GM06990 (cell line): ENCODE measurements around the gene LAT.

Experiments used
- DNase-seq: peaks from one replicate; pipeline ENCODE4 v3.0.0-alpha.2; 2011; ENCODE audit not compliant: insufficient read length; ENCODE audit errors: extremely low read depth
- H3K27me3 ChIP-seq: replicated peaks from 2 replicates; pipeline ENCODE4 v1.6.0; 2011; ENCODE audit warnings: low read length; ENCODE audit not compliant: control insufficient read depth, insufficient read depth
- H3K36me3 ChIP-seq: 2 replicates; pipeline ENCODE4 v1.5.1; 2011; ENCODE audit warnings: low read length; ENCODE audit not compliant: control insufficient read depth, insufficient read depth
- H3K4me3 ChIP-seq: replicated peaks from 2 replicates; pipeline ENCODE4 v1.5.1; 2011; ENCODE audit warnings: low read depth, mild to moderate bottlenecking, control low read depth, low read length
- CTCF ChIP-seq: IDR thresholded peaks from 2 replicates; pipeline ENCODE4 v1.5.1; 2011; ENCODE audit warnings: low read length, control low read depth, mild to moderate bottlenecking, inconsistent platforms; ENCODE audit not compliant: insufficient read depth, poor library complexity, severe bottlenecking

The LAT gene

GRCh38 chr16:29012913-29013553 lies 28.2 kb downstream of the LAT start:
- Histone ChIP-seq H3K4me3 (no peak overlapping the region), H3K36me3 (no peaks in the 10 kb centered on the region), H3K27me3 (no peaks in the 10 kb centered on the region)
- DNase-seq, result no peak
- TF ChIP-seq CTCF, result no peak

- no peak for TF ChIP-seq CTCF
Observed at GRCh38 chr16:29014561-29015069, 29.8 kb downstream of the LAT start.

GRCh38 chr16:29022196-29022595 lies 37.3 kb downstream of the LAT start:
- Histone ChIP-seq H3K27me3 (no peaks in the 10 kb centered on the region), H3K36me3 (no peaks in the 10 kb centered on the region), H3K4me3 (no peak overlapping the region)
- DNase-seq, result no peak
- TF ChIP-seq CTCF, result no peak

More at GRCh38 chr16:29014561-29015069, 29.8 kb downstream of the LAT start:
- Histone ChIP-seq H3K27me3 (no peaks in the 10 kb centered on the region), H3K36me3 (no peaks in the 10 kb centered on the region), H3K4me3 (no peak overlapping the region)
- DNase-seq, result no peak

GRCh38 chr16:29023279-29024277 lies 38.7 kb downstream of the LAT start:
- no peaks in the 10 kb centered on the region for H3K36me3 ChIP-seq
- H3K4me3 ChIP-seq, result no peak overlapping the region
- no peak for TF ChIP-seq CTCF
- no peak for DNase-seq
- no peaks in the 10 kb centered on the region for H3K27me3 ChIP-seq

GRCh38 chr16:29024278-29024677 lies 39.4 kb downstream of the LAT start:
- Histone ChIP-seq H3K27me3 (no peaks in the 10 kb centered on the region), H3K4me3 (no peak overlapping the region), H3K36me3 (no peaks in the 10 kb centered on the region)
- TF ChIP-seq CTCF, result no peak
- DNase-seq, result no peak
